D721Med (cell line): Measurements from ENCODE around the gene COMMD1.

ENCODE experiments used
- DNase-seq: peaks from one replicate; pipeline ENCODE4 v3.0.0; 2011; ENCODE audit warnings: low spot score; ENCODE audit not compliant: insufficient read length
- FAIRE-seq: peaks from 2 replicates; lab custom pipeline; 2011; peaks lifted over from hg19 to GRCh38; lab: Jason Lieb, UNC
- CTCF ChIP-seq: IDR thresholded peaks from 2 replicates; pipeline ENCODE4 v1.5.1; 2012; ENCODE audit warnings: mild to moderate bottlenecking, control low read depth; ENCODE audit not compliant: insufficient read depth; ENCODE audit errors: missing control alignments

The COMMD1 gene

GRCh38 chr2:62029910-62030309, 124.4 kb downstream of the COMMD1 start:
- DNase-seq (no peak), FAIRE-seq (no peak)
- TF ChIP-seq CTCF: no peak

- TF ChIP-seq CTCF: no peak
- DNase-seq: no peak
- no peak for FAIRE-seq
Measured at GRCh38 chr2:62030902-62031301, 125.4 kb downstream of the COMMD1 start.

- FAIRE-seq (no peak), DNase-seq (no peak)
- TF ChIP-seq CTCF: no peak
Measured at GRCh38 chr2:62032096-62032495, 126.6 kb downstream of the COMMD1 start.

GRCh38 chr2:62034715-62035114, 129.2 kb downstream of the COMMD1 start:
- TF ChIP-seq CTCF: no peak
- DNase-seq: no peak
- no peak for FAIRE-seq

GRCh38 chr2:62036229-62036628, 130.8 kb downstream of the COMMD1 start:
- DNase-seq (no peak), FAIRE-seq (no peak)
- no peak for TF ChIP-seq CTCF

- TF ChIP-seq CTCF: no peak
- no peak for FAIRE-seq
- DNase-seq: no peak
Measured at GRCh38 chr2:62036761-62037250, 131.3 kb downstream of the COMMD1 start.

- FAIRE-seq: no peak
- DNase-seq: no peak
- TF ChIP-seq CTCF: no peak
Measured at GRCh38 chr2:62038975-62039771, 133.7 kb downstream of the COMMD1 start.
